ENCODE measurements around the gene CCDC159.
A peak's percentile ranks its signal among the peaks of the same experiment; 100 is the strongest.

The CCDC159 gene

GRCh38 chr19:11365557-11366117 is 19.3 kb downstream of the CCDC159 start:
- H3K9me3 ChIP-seq (ENCODE audit: insufficient read depth, low read depth, low read length): peaks cover 2% of the 10 kb centered on the region
- H2BK120ac ChIP-seq (ENCODE audit: insufficient read depth, low read length, poor library complexity): no peak overlapping the region
- no peak overlapping the region for H4K91ac ChIP-seq (ENCODE audit: low read depth, low read length)
- H3K23ac ChIP-seq (ENCODE audit: low read length): no peak overlapping the region
- H4K8ac ChIP-seq (ENCODE audit: low read depth, low read length): no peak overlapping the region
- no peak overlapping the region for H3K4ac ChIP-seq (ENCODE audit: low read depth, low read length)
- H3K79me2 ChIP-seq (ENCODE audit: control insufficient read depth, insufficient read depth, low read length, poor library complexity): no peaks in the 10 kb centered on the region
- no peak overlapping the region for H3K9ac ChIP-seq (ENCODE audit: low read length)
- H3K18ac ChIP-seq (ENCODE audit: low read length): no peak overlapping the region
- H3K27me3 ChIP-seq (ENCODE audit: insufficient read depth, low read length): no peaks in the 10 kb centered on the region
- no peak overlapping the region for H2BK12ac ChIP-seq (ENCODE audit: low read length)
- H2AK5ac ChIP-seq (ENCODE audit: low read length): no peak overlapping the region
- no peak overlapping the region for H2BK5ac ChIP-seq (ENCODE audit: low read depth, low read length, poor library complexity)
- H3K36me3 ChIP-seq (ENCODE audit: control insufficient read depth in 1 of 2, insufficient read depth in 2 of 2, low read length in 2 of 2): no peaks in the 10 kb centered on the region
- no peak overlapping the region for H3K14ac ChIP-seq (ENCODE audit: low read length)
- peaks cover 0 to 4% of the 10 kb centered on the region in 2 experiments for H3K4me1 ChIP-seq (ENCODE audit: control insufficient read depth in 1 of 2, insufficient read depth in 2 of 2, low read length in 2 of 2)
- no peak for DNase-seq
- no peak overlapping the region for H2AFZ ChIP-seq (ENCODE audit: insufficient read depth, low read length, poor library complexity)
- H3K4me2 ChIP-seq (ENCODE audit: low read length): no peak overlapping the region
- no peak overlapping the region for H3K4me3 ChIP-seq (ENCODE audit: low read depth, low read length)
- no CpG with 5 or more reads among the region's 7 CpGs for WGBS (ENCODE audit: extremely low coverage, insufficient coverage, insufficient read length)
- no peaks in the 10 kb centered on the region for H3K79me1 ChIP-seq (ENCODE audit: low read length)
- no peak overlapping the region for H3K27ac ChIP-seq (ENCODE audit: low read depth, low read length)
- no peak overlapping the region for H4K12ac ChIP-seq (ENCODE audit: low read depth, low read length)

GRCh38 chr19:11367528-11367927 is 21.2 kb downstream of the CCDC159 start:
- Histone ChIP-seq H2AFZ (ENCODE audit: insufficient read depth, low read length, poor library complexity) (no peak overlapping the region), H3K27ac (ENCODE audit: low read depth, low read length) (no peak overlapping the region), H3K9me3 (ENCODE audit: insufficient read depth, low read depth, low read length) (no peaks in the 10 kb centered on the region), H3K4me1 (ENCODE audit: control insufficient read depth in 1 of 2, insufficient read depth in 2 of 2, low read length in 2 of 2) (no peaks in the 10 kb centered on the region), H2BK5ac (ENCODE audit: low read depth, low read length, poor library complexity) (no peak overlapping the region), H2AK5ac (ENCODE audit: low read length) (no peak overlapping the region), H3K4me2 (ENCODE audit: low read length) (no peak overlapping the region), H3K23ac (ENCODE audit: low read length) (no peak overlapping the region), H4K12ac (ENCODE audit: low read depth, low read length) (no peak overlapping the region), H3K36me3 (ENCODE audit: control insufficient read depth in 1 of 2, insufficient read depth in 2 of 2, low read length in 2 of 2) (no peaks in the 10 kb centered on the region), H2BK12ac (ENCODE audit: low read length) (no peak overlapping the region), H3K4me3 (ENCODE audit: low read depth, low read length) (no peak overlapping the region), H3K79me1 (ENCODE audit: low read length) (no peaks in the 10 kb centered on the region), H4K91ac (ENCODE audit: low read depth, low read length) (no peak overlapping the region), H3K9ac (ENCODE audit: low read length) (no peak overlapping the region), H3K18ac (ENCODE audit: low read length) (no peak overlapping the region), H2BK120ac (ENCODE audit: insufficient read depth, low read length, poor library complexity) (no peak overlapping the region), H4K8ac (ENCODE audit: low read depth, low read length) (no peak overlapping the region), H3K14ac (ENCODE audit: low read length) (no peak overlapping the region), H3K79me2 (ENCODE audit: control insufficient read depth, insufficient read depth, low read length, poor library complexity) (no peaks in the 10 kb centered on the region), H3K27me3 (ENCODE audit: insufficient read depth, low read length) (no peaks in the 10 kb centered on the region), H3K4ac (ENCODE audit: low read depth, low read length) (no peak overlapping the region)
- no CpG with 5 or more reads among the region's 2 CpGs for WGBS (ENCODE audit: extremely low coverage, insufficient coverage, insufficient read length)
- DNase-seq: no peak

GRCh38 chr19:11370744-11371143 is 24.4 kb downstream of the CCDC159 start:
- Histone ChIP-seq H3K4me3 (ENCODE audit: low read depth, low read length) (no peak overlapping the region), H2BK5ac (ENCODE audit: low read depth, low read length, poor library complexity) (no peak overlapping the region), H3K23ac (ENCODE audit: low read length) (no peak overlapping the region), H3K27me3 (ENCODE audit: insufficient read depth, low read length) (no peaks in the 10 kb centered on the region), H3K4me1 (ENCODE audit: control insufficient read depth in 1 of 2, insufficient read depth in 2 of 2, low read length in 2 of 2) (peaks cover 6% of the 10 kb centered on the region in 2 experiments), H3K4ac (ENCODE audit: low read depth, low read length) (no peak overlapping the region), H3K79me2 (ENCODE audit: control insufficient read depth, insufficient read depth, low read length, poor library complexity) (peaks cover 4% of the 10 kb centered on the region), H4K12ac (ENCODE audit: low read depth, low read length) (no peak overlapping the region), H2BK120ac (ENCODE audit: insufficient read depth, low read length, poor library complexity) (no peak overlapping the region), H4K8ac (ENCODE audit: low read depth, low read length) (no peak overlapping the region), H3K4me2 (ENCODE audit: low read length) (no peak overlapping the region), H3K14ac (ENCODE audit: low read length) (no peak overlapping the region), H3K36me3 (ENCODE audit: control insufficient read depth in 1 of 2, insufficient read depth in 2 of 2, low read length in 2 of 2) (no peaks in the 10 kb centered on the region), H2BK12ac (ENCODE audit: low read length) (no peak overlapping the region), H3K79me1 (ENCODE audit: low read length) (peaks cover 7% of the 10 kb centered on the region), H2AFZ (ENCODE audit: insufficient read depth, low read length, poor library complexity) (no peak overlapping the region), H2AK5ac (ENCODE audit: low read length) (no peak overlapping the region), H3K9me3 (ENCODE audit: insufficient read depth, low read depth, low read length) (peaks cover under 1% of the 10 kb centered on the region), H3K27ac (ENCODE audit: low read depth, low read length) (no peak overlapping the region), H3K18ac (ENCODE audit: low read length) (no peak overlapping the region), H4K91ac (ENCODE audit: low read depth, low read length) (no peak overlapping the region), H3K9ac (ENCODE audit: low read length) (no peak overlapping the region)
- WGBS (ENCODE audit: extremely low coverage, insufficient coverage, insufficient read length): no CpG with 5 or more reads among the region's 2 CpGs
- peak; percentile 87 to 92 for DNase-seq

GRCh38 chr19:11373166-11373884 is 27.0 kb downstream of the CCDC159 start:
- Histone ChIP-seq H4K8ac (ENCODE audit: low read depth, low read length) (no peak overlapping the region), H3K27me3 (ENCODE audit: insufficient read depth, low read length) (no peaks in the 10 kb centered on the region), H2BK5ac (ENCODE audit: low read depth, low read length, poor library complexity) (no peak overlapping the region), H3K27ac (ENCODE audit: low read depth, low read length) (no peak overlapping the region), H3K18ac (ENCODE audit: low read length) (no peak overlapping the region), H3K79me2 (ENCODE audit: control insufficient read depth, insufficient read depth, low read length, poor library complexity) (peaks cover 5% of the 10 kb centered on the region), H4K91ac (ENCODE audit: low read depth, low read length) (no peak overlapping the region), H3K79me1 (ENCODE audit: low read length) (peaks cover 7% of the 10 kb centered on the region), H3K9me3 (ENCODE audit: insufficient read depth, low read depth, low read length) (peaks cover 2% of the 10 kb centered on the region), H2AFZ (ENCODE audit: insufficient read depth, low read length, poor library complexity) (no peak overlapping the region), H4K12ac (ENCODE audit: low read depth, low read length) (no peak overlapping the region), H3K36me3 (ENCODE audit: control insufficient read depth in 1 of 2, insufficient read depth in 2 of 2, low read length in 2 of 2) (no peaks in the 10 kb centered on the region), H3K4me1 (ENCODE audit: control insufficient read depth in 1 of 2, insufficient read depth in 2 of 2, low read length in 2 of 2) (peaks cover 7% of the 10 kb centered on the region in 2 experiments), H3K9ac (ENCODE audit: low read length) (no peak overlapping the region), H2BK12ac (ENCODE audit: low read length) (no peak overlapping the region), H2AK5ac (ENCODE audit: low read length) (no peak overlapping the region), H3K4me3 (ENCODE audit: low read depth, low read length) (peak overlapping the region; percentile 5), H2BK120ac (ENCODE audit: insufficient read depth, low read length, poor library complexity) (no peak overlapping the region), H3K4ac (ENCODE audit: low read depth, low read length) (no peak overlapping the region), H3K23ac (ENCODE audit: low read length) (no peak overlapping the region), H3K4me2 (ENCODE audit: low read length) (no peak overlapping the region), H3K14ac (ENCODE audit: low read length) (no peak overlapping the region)
- DNase-seq: peak; percentile 92 to 95
- no CpG with 5 or more reads among the region's 10 CpGs for WGBS (ENCODE audit: extremely low coverage, insufficient coverage, insufficient read length)

All from trophoblast cell (in vitro differentiated cells and primary cell).